SU-DHL-6 (cell line): ENCODE data around the gene OS9.

Experiments used
- H2AFZ ChIP-seq: fragments of 200-600 bp; sonication (generic); 2 replicates; pipeline ENCODE4 v1.6.1; 2014; ENCODE audit warnings: low read depth, mild to moderate bottlenecking, moderate library complexity, mixed read lengths, antibody characterized with exemption, low read length; ENCODE audit not compliant: severe bottlenecking
- H3F3A ChIP-seq: fragments of 200-600 bp; shearing (Covaris generic); 2 replicates; pipeline ENCODE4 v1.6.0; 2016; ENCODE audit warnings: antibody characterized with exemption, mild to moderate bottlenecking; ENCODE audit not compliant: insufficient read depth
- H3K27ac ChIP-seq: fragments of 200-600 bp; sonication (generic); 2 replicates; pipeline ENCODE4 v1.5.1; 2016; ENCODE audit warnings: low read depth, mild to moderate bottlenecking, low read length, moderate library complexity, mixed read lengths
- H3K27me3 ChIP-seq: fragments of 200-600 bp; sonication (generic), shearing (Covaris generic); 2 replicates; pipeline ENCODE4 v1.6.0; 2014; ENCODE audit warnings: mild to moderate bottlenecking, low read length
- H3K36me3 ChIP-seq: fragments of 200-600 bp; sonication (generic); 2 replicates; pipeline ENCODE4 v1.6.1; 2014; ENCODE audit warnings: mild to moderate bottlenecking, low read length, mixed read lengths
- H3K4me2 ChIP-seq: fragments of 300-600, 200-600 bp; shearing (Covaris generic), sonication (generic); 2 replicates; pipeline ENCODE4 v1.6.0; 2014; ENCODE audit warnings: low read length, low read depth, mild to moderate bottlenecking; ENCODE audit not compliant: poor library complexity, severe bottlenecking
- H3K4me3 ChIP-seq: fragments of 200-600 bp; sonication (generic); 2 replicates; pipeline ENCODE4 v1.5.1; 2014; ENCODE audit warnings: antibody characterized with exemption, low read length, mild to moderate bottlenecking, mixed read lengths; ENCODE audit not compliant: insufficient read depth, poor library complexity, severe bottlenecking
- H3K79me2 ChIP-seq: fragments of 200-600 bp; sonication (generic); 2 replicates; pipeline ENCODE4 v1.6.1; 2014; ENCODE audit warnings: mild to moderate bottlenecking, low read length, moderate library complexity; ENCODE audit not compliant: insufficient read depth
- H3K9ac ChIP-seq: fragments of 200-600 bp; sonication (generic); 2 replicates; pipeline ENCODE4 v1.7.0; 2014; ENCODE audit warnings: mild to moderate bottlenecking, low read length
- H3K9me2 ChIP-seq: fragments of 200-600 bp; sonication (generic); replicated peaks from 2 replicates; pipeline ENCODE4 v1.6.1; 2014; ENCODE audit warnings: low read length; ENCODE audit not compliant: insufficient read depth
- H3K9me3 ChIP-seq: fragments of 200-600 bp; sonication (generic); 2 replicates; pipeline ENCODE4 v1.6.1; 2014; ENCODE audit warnings: low read length, mixed read lengths; ENCODE audit not compliant: insufficient read depth
- H4K20me1 ChIP-seq: fragments of 200-600 bp; sonication (generic); 2 replicates; pipeline ENCODE4 v1.6.1; 2014; ENCODE audit warnings: low read depth, mild to moderate bottlenecking, antibody characterized with exemption, low read length, moderate library complexity, mixed read lengths
- CTCF ChIP-seq: fragments of 200-600 bp; sonication (generic); IDR thresholded peaks from one replicate; pipeline ENCODE4 v1.5.1; 2017; ENCODE audit warnings: antibody characterized with exemption, mild to moderate bottlenecking, low read length, moderate library complexity; ENCODE audit not compliant: insufficient read depth, poor library complexity, severe bottlenecking
- EZH2phosphoT487 ChIP-seq: fragments of 200-600 bp; sonication (generic), shearing (Covaris generic); conservative IDR thresholded peaks from 2 replicates; pipeline ENCODE4 v1.6.1; 2018; ENCODE audit warnings: mild to moderate bottlenecking, antibody characterized with exemption, low read length, moderate library complexity, mixed read lengths

The OS9 gene

GRCh38 chr12:57716305-57716704 lies 22.4 kb downstream of the OS9 start:
- no peaks in the 10 kb centered on the region for H3K9me2 ChIP-seq
- no peaks in the 10 kb centered on the region for H3K27me3 ChIP-seq
- H3F3A ChIP-seq: no peaks in the 10 kb centered on the region
- TF ChIP-seq CTCF (no peak), EZH2phosphoT487 (no peak)
- H3K4me2 ChIP-seq: no peak overlapping the region
- peaks cover 14% of the 10 kb centered on the region; the same call in 1 of the 2 replicates for H3K36me3 ChIP-seq
- H3K4me3 ChIP-seq: no peak overlapping the region
- H4K20me1 ChIP-seq: no peaks in the 10 kb centered on the region
- no peak overlapping the region for H2AFZ ChIP-seq
- H3K27ac ChIP-seq: no peak overlapping the region
- no peaks in the 10 kb centered on the region for H3K9me3 ChIP-seq
- H3K9ac ChIP-seq: no peak overlapping the region
- no peaks in the 10 kb centered on the region for H3K79me2 ChIP-seq

- no peaks in the 10 kb centered on the region for H3K27me3 ChIP-seq
- no peak overlapping the region for H3K4me3 ChIP-seq
- no peak overlapping the region for H3K9ac ChIP-seq
- H3F3A ChIP-seq: no peaks in the 10 kb centered on the region
- no peaks in the 10 kb centered on the region for H3K9me3 ChIP-seq
- no peaks in the 10 kb centered on the region for H3K9me2 ChIP-seq
- H3K36me3 ChIP-seq: peaks cover 9% of the 10 kb centered on the region; the same call in 1 of the 2 replicates
- H4K20me1 ChIP-seq: no peaks in the 10 kb centered on the region
- no peaks in the 10 kb centered on the region for H3K79me2 ChIP-seq
- no peak for TF ChIP-seq CTCF
- no peak for TF ChIP-seq EZH2phosphoT487
- no peak overlapping the region for H3K4me2 ChIP-seq
- H3K27ac ChIP-seq: no peak overlapping the region
- H2AFZ ChIP-seq: no peak overlapping the region
Measured at GRCh38 chr12:57717131-57717530, 23.2 kb downstream of the OS9 start.

GRCh38 chr12:57717846-57718640 lies 24.1 kb downstream of the OS9 start:
- H3K79me2 ChIP-seq: no peaks in the 10 kb centered on the region
- no peak overlapping the region for H3K9ac ChIP-seq
- H2AFZ ChIP-seq: no peak overlapping the region
- H3K9me3 ChIP-seq: no peaks in the 10 kb centered on the region
- H3K4me2 ChIP-seq: no peak overlapping the region
- TF ChIP-seq EZH2phosphoT487 (no peak), CTCF (no peak)
- H3K4me3 ChIP-seq: no peak overlapping the region
- H3K36me3 ChIP-seq: 0 out of 2 replicates have a peak, but pooled peaks cover 3% of the 10 kb centered on the region
- H4K20me1 ChIP-seq: no peaks in the 10 kb centered on the region
- H3K27me3 ChIP-seq: no peaks in the 10 kb centered on the region
- H3F3A ChIP-seq: no peaks in the 10 kb centered on the region
- H3K27ac ChIP-seq: no peak overlapping the region
- H3K9me2 ChIP-seq: no peaks in the 10 kb centered on the region
